Gastroesophageal sphincter (tissue), 4 donors: ENCODE measurements around the gene ODC1. TPM values are rescaled to one million over a fixed set of nuclear protein-coding genes. Genes with fewer than 3 reads are reported as not detected.

ENCODE experiments used
- ATAC-seq: fragments of 150-250 bp; one replicate; pipeline ENCODE4 v1.9.1; 2016; ENCODE audit warnings: mild to moderate bottlenecking, moderate library complexity
- H3K27ac ChIP-seq, 4 donors: fragments of 200-600 bp; sonication (generic) in 3 of 4; 1 replicate in 3 of 4; 2 replicates in 1 of 4; pipeline ENCODE4 v1.5.1; 2016 to 2019
- H3K27me3 ChIP-seq: fragments of 200-600 bp; sonication (generic); one replicate; pipeline ENCODE4 v1.5.1; 2019
- H3K36me3 ChIP-seq, 2 donors: fragments of 200-600 bp; sonication (generic); one replicate each; pipeline ENCODE4 v1.5.1; 2019; ENCODE audit warnings: control low read depth in 1 of 2
- H3K4me1 ChIP-seq, 3 donors: fragments of 200-600 bp; sonication (generic); 1 replicate in 2 of 3; 2 replicates in 1 of 3; pipeline ENCODE4 v1.5.1; 2016 to 2019; ENCODE audit warnings: control low read depth in 2 of 3
- H3K4me3 ChIP-seq, 2 donors: fragments of 200-600 bp; sonication (generic); one replicate each; pipeline ENCODE4 v1.5.1; 2019; ENCODE audit warnings: mild to moderate bottlenecking in 1 of 2, moderate library complexity in 1 of 2
- H3K9me3 ChIP-seq, 3 donors: fragments of 200-600 bp; sonication (generic); one replicate each; pipeline ENCODE4 v1.5.1; 2017 to 2019; ENCODE audit warnings: control low read depth in 2 of 3
- EP300 ChIP-seq: sonication (generic); formaldehyde crosslinking; IDR thresholded peaks from one replicate; pipeline ENCODE4 v1.6.1; 2017; ENCODE audit warnings: antibody characterized with exemption, mild to moderate bottlenecking
- POLR2A ChIP-seq, 2 donors: fragments of 450-650 bp; IDR thresholded peaks; one replicate each; pipeline ENCODE4 v1.6.1; 2017; ENCODE audit warnings: antibody characterized with exemption in 2 of 2, mild to moderate bottlenecking in 2 of 2, moderate library complexity in 1 of 2
- POLR2AphosphoS5 ChIP-seq: sonication (generic); formaldehyde crosslinking; IDR thresholded peaks from one replicate; pipeline ENCODE4 v1.6.1; 2017; ENCODE audit warnings: antibody characterized with exemption
- WGBS, 2 donors: methylation state at CpG; one replicate each; pipeline ENCODE4 v1.1.5; 2018; ENCODE audit warnings: low coverage in 1 of 2; 5-methylcytosine and 5-hydroxymethylcytosine counted together
- total RNA-seq, 4 donors: library from RNA; depleted of rRNA; stranded (reverse); fragments of >200 nt; gene quantifications; one replicate each; pipeline ENCODE4 v1.1.0, GENCODE V29; 2016
- TF ChIP-seq, protein P1 (sequence below), 4 experiments: fragments of 200-600 bp in 2 of 4; fragments of 450-650 bp in 2 of 4; sonication (generic) in 1 of 4; IDR thresholded peaks; one replicate each; pipeline ENCODE4 v1.5.1; 2017 to 2019; ENCODE audit warnings: antibody characterized with exemption in 4 of 4, mild to moderate bottlenecking in 2 of 4, moderate library complexity in 2 of 4

The ODC1 gene
- total RNA-seq, 4 donors from 2014 or later: 105 to 199 (median 137) TPM

DNA sequence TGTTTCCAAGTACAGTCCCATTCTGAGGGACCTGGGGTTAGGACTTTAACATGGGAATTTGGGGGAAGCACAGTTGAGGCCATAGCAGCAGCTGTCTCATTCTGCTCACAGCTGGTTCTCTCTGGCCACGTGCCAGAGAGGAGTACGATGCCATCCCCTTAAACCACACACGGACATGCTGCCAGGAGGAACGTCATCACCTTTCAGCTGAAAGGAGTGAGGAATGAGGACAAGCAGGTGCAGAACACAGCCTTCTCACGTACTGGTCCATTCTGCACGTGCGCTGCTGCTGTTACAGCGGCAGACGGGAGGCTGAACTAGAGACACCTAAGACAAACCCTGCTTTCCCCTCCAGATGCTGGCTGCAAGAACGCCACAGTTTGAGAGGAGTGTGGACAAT lies 33.5 kb downstream of the ODC1 start:
- WGBS, 2 donors: 27% methylated on average over 2 of the region's 10 CpGs; no CpG with 5 or more reads in 1 of the 2 donors
- no peaks in the 10 kb centered on the region for H3K27me3 ChIP-seq
- no peak for ATAC-seq
- TF ChIP-seq, protein P1, sequence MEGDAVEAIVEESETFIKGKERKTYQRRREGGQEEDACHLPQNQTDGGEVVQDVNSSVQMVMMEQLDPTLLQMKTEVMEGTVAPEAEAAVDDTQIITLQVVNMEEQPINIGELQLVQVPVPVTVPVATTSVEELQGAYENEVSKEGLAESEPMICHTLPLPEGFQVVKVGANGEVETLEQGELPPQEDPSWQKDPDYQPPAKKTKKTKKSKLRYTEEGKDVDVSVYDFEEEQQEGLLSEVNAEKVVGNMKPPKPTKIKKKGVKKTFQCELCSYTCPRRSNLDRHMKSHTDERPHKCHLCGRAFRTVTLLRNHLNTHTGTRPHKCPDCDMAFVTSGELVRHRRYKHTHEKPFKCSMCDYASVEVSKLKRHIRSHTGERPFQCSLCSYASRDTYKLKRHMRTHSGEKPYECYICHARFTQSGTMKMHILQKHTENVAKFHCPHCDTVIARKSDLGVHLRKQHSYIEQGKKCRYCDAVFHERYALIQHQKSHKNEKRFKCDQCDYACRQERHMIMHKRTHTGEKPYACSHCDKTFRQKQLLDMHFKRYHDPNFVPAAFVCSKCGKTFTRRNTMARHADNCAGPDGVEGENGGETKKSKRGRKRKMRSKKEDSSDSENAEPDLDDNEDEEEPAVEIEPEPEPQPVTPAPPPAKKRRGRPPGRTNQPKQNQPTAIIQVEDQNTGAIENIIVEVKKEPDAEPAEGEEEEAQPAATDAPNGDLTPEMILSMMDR (IDR thresholded peaks at IDR 0.05): no peak
- TF ChIP-seq POLR2AphosphoS5 (no peak), EP300 (no peak), POLR2A (IDR thresholded peaks at IDR 0.05) (no peak)
- H3K4me1 ChIP-seq: peaks cover 0 to 9% (median 0%) of the 10 kb centered on the region in 3 donors
- H3K4me3 ChIP-seq: no peak overlapping the region
- H3K36me3 ChIP-seq: peaks cover 0 to 3% of the 10 kb centered on the region in 2 donors
- H3K9me3 ChIP-seq: no peaks in the 10 kb centered on the region
- no peak overlapping the region for H3K27ac ChIP-seq

DNA sequence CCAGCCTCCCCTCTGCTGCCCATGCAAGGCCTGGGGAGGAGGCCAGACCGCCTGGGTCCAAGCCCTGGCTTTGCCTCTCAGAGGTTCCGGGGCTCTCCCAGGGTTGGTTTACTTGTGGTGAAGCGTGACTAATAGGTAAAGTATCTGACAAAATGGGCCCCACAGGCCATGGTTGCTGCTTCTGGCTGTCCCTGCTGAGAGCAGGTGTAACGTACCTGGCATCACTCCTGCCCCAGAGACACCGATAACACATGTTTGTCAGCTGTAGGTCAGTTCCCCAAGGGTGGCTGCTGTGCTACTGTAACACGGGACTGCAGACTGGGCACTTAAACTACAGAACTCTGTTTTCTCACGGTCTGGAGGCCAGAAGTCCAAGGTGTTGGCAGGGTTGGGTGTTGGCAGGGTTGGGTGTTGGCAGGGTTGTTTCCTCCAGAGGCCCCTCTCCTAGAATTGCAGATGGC lies 34.1 kb downstream of the ODC1 start:
- Histone ChIP-seq H3K4me1 (peaks cover 0 to 15% (median 0%) of the 10 kb centered on the region in 3 donors), H3K36me3 (no peaks in the 10 kb centered on the region), H3K27ac (no peak overlapping the region), H3K27me3 (no peaks in the 10 kb centered on the region), H3K4me3 (no peak overlapping the region), H3K9me3 (no peaks in the 10 kb centered on the region)
- ATAC-seq: no peak
- TF ChIP-seq POLR2A (IDR thresholded peaks at IDR 0.05) (no peak), POLR2AphosphoS5 (no peak), EP300 (no peak)
- TF ChIP-seq, protein P1 (IDR thresholded peaks at IDR 0.05): no peak
- 0% methylated on average over 1 of the region's 7 CpGs; no CpG with 5 or more reads in 1 of the 2 donors for WGBS, 2 donors

- H3K27ac ChIP-seq: no peak overlapping the region
- H3K9me3 ChIP-seq: no peaks in the 10 kb centered on the region
- no peak overlapping the region for H3K4me3 ChIP-seq
- TF ChIP-seq POLR2A (IDR thresholded peaks at IDR 0.05): no peak
- TF ChIP-seq, protein P1 (IDR thresholded peaks at IDR 0.05): no peak
- TF ChIP-seq EP300: no peak
- no peak for TF ChIP-seq POLR2AphosphoS5
- no peaks in the 10 kb centered on the region for H3K36me3 ChIP-seq
- ATAC-seq: no peak
- H3K27me3 ChIP-seq: no peaks in the 10 kb centered on the region
- H3K4me1 ChIP-seq: peaks cover 0 to 20% (median 0%) of the 10 kb centered on the region in 3 donors
- WGBS, 2 donors: 85 to 86% methylated on average over 2 to 4 of the region's 10 CpGs
Measured at GRCh38 chr2:10413503-10413902, 34.6 kb downstream of the ODC1 start.

DNA sequence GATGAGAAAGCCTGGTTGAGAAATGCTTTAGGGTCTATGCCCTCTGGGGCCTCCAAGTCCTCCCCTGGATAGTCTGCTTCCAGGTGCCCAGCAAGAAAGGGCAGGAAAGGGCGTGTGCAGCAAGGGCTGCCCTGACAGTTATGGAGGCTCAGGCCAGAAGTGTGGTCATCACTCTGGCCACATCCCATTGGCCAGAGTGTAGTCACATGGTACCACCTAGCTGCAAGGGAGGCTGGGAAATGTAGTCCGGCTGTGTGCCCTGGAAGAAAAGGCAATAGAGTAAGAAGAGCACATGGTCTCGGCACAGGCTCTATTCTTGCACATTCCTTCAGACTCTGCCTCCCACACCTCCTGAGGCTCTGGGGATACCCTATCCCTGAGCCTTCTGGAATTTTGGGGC lies 35.7 kb downstream of the ODC1 start:
- H3K9me3 ChIP-seq: no peaks in the 10 kb centered on the region
- no peak overlapping the region for H3K27ac ChIP-seq
- H3K36me3 ChIP-seq: no peaks in the 10 kb centered on the region
- WGBS, 2 donors: 97% methylated on average over 2 of the region's 3 CpGs; no CpG with 5 or more reads in 1 of the 2 donors
- no peak for ATAC-seq
- no peaks in the 10 kb centered on the region for H3K27me3 ChIP-seq
- H3K4me1 ChIP-seq: peaks cover 0 to 31% (median 4%) of the 10 kb centered on the region in 3 donors
- TF ChIP-seq POLR2A (IDR thresholded peaks at IDR 0.05): no peak
- TF ChIP-seq, protein P1 (IDR thresholded peaks at IDR 0.05): no peak
- no peak for TF ChIP-seq POLR2AphosphoS5
- no peak for TF ChIP-seq EP300
- no peak overlapping the region for H3K4me3 ChIP-seq

- H3K36me3 ChIP-seq: no peaks in the 10 kb centered on the region
- no CpG with 5 or more reads among the region's 8 CpGs for WGBS, 2 donors
- H3K27me3 ChIP-seq: no peaks in the 10 kb centered on the region
- no peak for ATAC-seq
- H3K4me1 ChIP-seq: peaks cover 0 to 39% (median 5%) of the 10 kb centered on the region in 3 donors
- H3K4me3 ChIP-seq: no peak overlapping the region
- no peaks in the 10 kb centered on the region for H3K9me3 ChIP-seq
- TF ChIP-seq EP300 (no peak), POLR2A (IDR thresholded peaks at IDR 0.05) (no peak), POLR2AphosphoS5 (no peak)
- TF ChIP-seq, protein P1 (IDR thresholded peaks at IDR 0.05): no peak
- H3K27ac ChIP-seq: no peak overlapping the region
Measured at GRCh38 chr2:10411557-10411956, 36.6 kb downstream of the ODC1 start.
